OCI-LY1 (cell line): Measurements from ENCODE around the gene KLK13.

Source experiments
- EZH2 ChIP-seq: fragments of 200-600 bp; sonication (generic), shearing (Covaris generic); IDR thresholded peaks from 2 replicates; pipeline ENCODE4 v1.8.0; 2017; ENCODE audit warnings: borderline replicate concordance, mixed run types, mild to moderate bottlenecking, antibody characterized with exemption, low read length, moderate library complexity, mixed read lengths
- TF ChIP-seq, protein P1 (sequence below): fragments of 200-600 bp; sonication (generic), shearing (Covaris generic); IDR thresholded peaks from 2 replicates; pipeline ENCODE4 v1.5.1; 2017; ENCODE audit warnings: mild to moderate bottlenecking, antibody characterized with exemption, low read length, moderate library complexity, mixed read lengths

DNA sequence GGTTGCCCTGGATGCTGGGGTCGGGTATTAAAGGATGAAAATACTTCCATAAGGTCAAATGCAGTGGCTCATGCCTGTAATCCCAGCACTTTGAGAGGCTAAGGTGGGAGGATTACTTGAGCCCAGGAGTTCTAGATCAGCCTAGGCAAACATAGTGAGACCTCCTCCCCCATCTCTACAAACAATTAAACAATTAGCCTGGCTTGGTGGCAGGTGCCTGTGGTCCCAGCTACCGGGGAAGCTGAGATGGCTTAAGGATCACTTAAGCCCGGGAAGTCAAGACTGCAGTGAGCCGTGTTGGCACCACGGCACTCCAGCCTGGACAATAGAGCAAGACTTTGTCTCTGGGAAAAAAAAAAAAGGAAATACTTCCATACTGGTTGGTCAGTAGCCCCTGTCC, 40.0 kb downstream of the KLK13 start:
- TF ChIP-seq, protein P1, sequence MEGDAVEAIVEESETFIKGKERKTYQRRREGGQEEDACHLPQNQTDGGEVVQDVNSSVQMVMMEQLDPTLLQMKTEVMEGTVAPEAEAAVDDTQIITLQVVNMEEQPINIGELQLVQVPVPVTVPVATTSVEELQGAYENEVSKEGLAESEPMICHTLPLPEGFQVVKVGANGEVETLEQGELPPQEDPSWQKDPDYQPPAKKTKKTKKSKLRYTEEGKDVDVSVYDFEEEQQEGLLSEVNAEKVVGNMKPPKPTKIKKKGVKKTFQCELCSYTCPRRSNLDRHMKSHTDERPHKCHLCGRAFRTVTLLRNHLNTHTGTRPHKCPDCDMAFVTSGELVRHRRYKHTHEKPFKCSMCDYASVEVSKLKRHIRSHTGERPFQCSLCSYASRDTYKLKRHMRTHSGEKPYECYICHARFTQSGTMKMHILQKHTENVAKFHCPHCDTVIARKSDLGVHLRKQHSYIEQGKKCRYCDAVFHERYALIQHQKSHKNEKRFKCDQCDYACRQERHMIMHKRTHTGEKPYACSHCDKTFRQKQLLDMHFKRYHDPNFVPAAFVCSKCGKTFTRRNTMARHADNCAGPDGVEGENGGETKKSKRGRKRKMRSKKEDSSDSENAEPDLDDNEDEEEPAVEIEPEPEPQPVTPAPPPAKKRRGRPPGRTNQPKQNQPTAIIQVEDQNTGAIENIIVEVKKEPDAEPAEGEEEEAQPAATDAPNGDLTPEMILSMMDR = no peak
- no peak for TF ChIP-seq EZH2
